Measurements from ENCODE around the gene SOX6. TPM values are rescaled to one million over a fixed set of nuclear protein-coding genes. Genes with fewer than 3 reads are reported as not detected.

SOX6 gene
- polyA plus RNA-seq, 1 of the 3 experiments (the other 2 are of a cell fraction), result 0.03 TPM

- no peak for TF ChIP-seq EZH2phosphoT487 (IDR thresholded peaks at IDR 0.05; ENCODE audit: borderline replicate concordance, low read depth)
- no peak for TF ChIP-seq ELF1 (IDR thresholded peaks at IDR 0.05)
- TF ChIP-seq NFIC (IDR thresholded peaks at IDR 0.05; ENCODE audit: borderline replicate concordance), result no peak
- no peak for TF ChIP-seq IRF3 (IDR thresholded peaks at IDR 0.05; ENCODE audit: low read depth, low read length)
Observed at GRCh38 chr11:16186680-16187079, 169.7 kb downstream of the SOX6 start (continued).

GRCh38 chr11:16185042-16185441, 171.3 kb downstream of the SOX6 start:
- no peak overlapping the region for H2AFZ ChIP-seq (ENCODE audit: low read depth)
- no peaks in the 10 kb centered on the region for H3K79me2 ChIP-seq (ENCODE audit: insufficient read depth)
- no peaks in the 10 kb centered on the region for H3K9me3 ChIP-seq
- no peak overlapping the region for H3K4me3 ChIP-seq (ENCODE audit: low read depth in 2 of 2, low read length in 1 of 2)
- no peak overlapping the region for H3K9ac ChIP-seq
- no peak for DNase-seq
- H3K4me1 ChIP-seq (ENCODE audit: control insufficient read depth in 1 of 2, insufficient read depth in 2 of 2, low read depth in 1 of 2, low read length in 1 of 2), result no peaks in the 10 kb centered on the region; a peak in 1 of 4 replicates
- no peaks in the 10 kb centered on the region for H3K36me3 ChIP-seq (replicated peaks in 1 of 2; ENCODE audit: control insufficient read depth in 1 of 2, insufficient read depth in 2 of 2, low read length in 1 of 2)
- H4K20me1 ChIP-seq (ENCODE audit: insufficient read depth), result no peaks in the 10 kb centered on the region
- H3K27ac ChIP-seq (ENCODE audit: low read depth in 2 of 2, low read length in 1 of 2), result no peak overlapping the region
- no peaks in the 10 kb centered on the region for H3F3A ChIP-seq (replicated peaks; ENCODE audit: insufficient read depth)
- H3K9me2 ChIP-seq, result no peaks in the 10 kb centered on the region
- ChIA-PET CTCF (interaction anchor here (1.6 kb wide), 1 partner anchor 15 kb away, joined by 4 read pairs; no protein-coding TSS in a partner anchor), POLR2A (no interaction called here)
- H3K4me2 ChIP-seq, result no peak overlapping the region
- TF ChIP-seq NRF1 (IDR thresholded peaks at IDR 0.05; ENCODE audit: low read depth, low read length) (no peak), CTCF (IDR thresholded peaks at IDR 0.05) (no peak), SIN3A (IDR thresholded peaks at IDR 0.05; ENCODE audit: borderline replicate concordance, low read depth, low read length) (no peak), ELF1 (IDR thresholded peaks at IDR 0.05) (no peak), RCOR1 (IDR thresholded peaks at IDR 0.05; ENCODE audit: low read length) (no peak), POLR2AphosphoS5 (IDR thresholded peaks at IDR 0.05; ENCODE audit: low read depth, low read length) (no peak), REST (IDR thresholded peaks at IDR 0.05; ENCODE audit: low read depth, low read length) (no peak), EP300 (IDR thresholded peaks at IDR 0.05; ENCODE audit: borderline replicate concordance in 1 of 2, low read depth in 1 of 2, low read length in 1 of 2) (no peak), IRF3 (IDR thresholded peaks at IDR 0.05; ENCODE audit: low read depth, low read length) (no peak), EZH2phosphoT487 (IDR thresholded peaks at IDR 0.05; ENCODE audit: borderline replicate concordance, low read depth) (no peak), YY1 (IDR thresholded peaks at IDR 0.05; ENCODE audit: low read depth) (no peak), MXI1 (IDR thresholded peaks at IDR 0.05; ENCODE audit: low read depth, low read length) (no peak)
- TF ChIP-seq, protein P1, sequence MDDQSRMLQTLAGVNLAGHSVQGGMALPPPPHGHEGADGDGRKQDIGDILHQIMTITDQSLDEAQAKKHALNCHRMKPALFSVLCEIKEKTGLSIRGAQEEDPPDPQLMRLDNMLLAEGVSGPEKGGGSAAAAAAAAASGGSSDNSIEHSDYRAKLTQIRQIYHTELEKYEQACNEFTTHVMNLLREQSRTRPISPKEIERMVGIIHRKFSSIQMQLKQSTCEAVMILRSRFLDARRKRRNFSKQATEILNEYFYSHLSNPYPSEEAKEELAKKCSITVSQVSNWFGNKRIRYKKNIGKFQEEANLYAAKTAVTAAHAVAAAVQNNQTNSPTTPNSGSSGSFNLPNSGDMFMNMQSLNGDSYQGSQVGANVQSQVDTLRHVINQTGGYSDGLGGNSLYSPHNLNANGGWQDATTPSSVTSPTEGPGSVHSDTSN (IDR thresholded peaks at IDR 0.05), result no peak
- TF ChIP-seq, protein P2, sequence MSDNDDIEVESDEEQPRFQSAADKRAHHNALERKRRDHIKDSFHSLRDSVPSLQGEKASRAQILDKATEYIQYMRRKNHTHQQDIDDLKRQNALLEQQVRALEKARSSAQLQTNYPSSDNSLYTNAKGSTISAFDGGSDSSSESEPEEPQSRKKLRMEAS (IDR thresholded peaks at IDR 0.05; ENCODE audit: low read depth), result no peak
- H3K27me3 ChIP-seq (ENCODE audit: insufficient read depth), result no peaks in the 10 kb centered on the region

Data from SK-N-SH (cell line).